ENCODE results near the gene JPT2.

Gene JPT2

DNA sequence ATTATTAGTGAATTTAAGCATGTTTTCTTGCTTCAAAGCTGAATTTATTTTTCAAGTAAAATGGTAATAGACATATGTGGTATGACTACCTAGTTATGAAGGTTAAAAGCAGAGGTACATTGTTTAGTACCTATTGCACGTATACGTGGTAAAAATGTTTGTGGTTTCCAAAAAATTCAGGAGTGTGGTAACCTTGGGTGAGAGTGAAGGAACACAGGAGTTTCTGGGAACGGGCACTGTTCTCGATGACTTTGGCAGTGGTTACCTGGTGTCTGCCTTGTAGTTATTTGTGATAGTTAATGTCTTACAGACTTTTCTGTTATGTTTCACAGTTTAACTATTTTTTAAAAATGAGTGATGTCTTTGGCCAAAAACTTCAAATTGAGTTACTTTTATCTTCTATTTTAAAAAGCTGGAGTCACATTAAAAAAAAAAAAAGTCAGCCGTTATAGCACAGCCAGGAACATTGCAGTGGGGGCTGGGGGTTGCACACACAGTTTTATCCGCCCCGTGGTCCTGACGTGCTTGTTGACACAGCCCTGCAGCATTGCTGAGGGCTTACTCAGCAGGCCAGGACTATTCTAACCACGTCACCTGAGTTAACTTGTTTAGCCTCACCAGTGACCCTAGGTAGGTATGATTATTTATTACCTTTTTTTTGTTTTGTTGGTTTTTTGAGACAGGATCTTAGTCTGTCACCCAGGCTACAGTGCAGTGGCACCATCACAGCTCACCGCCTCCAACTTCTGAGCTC, 10.9 kb downstream of the JPT2 start:
- POLR2A ChIA-PET = interaction anchor here (2.5 kb wide), 1 partner anchor 17 kb away, joined by 16 read pairs; the partner anchor contains the start of gene MAPK8IP3

DNA sequence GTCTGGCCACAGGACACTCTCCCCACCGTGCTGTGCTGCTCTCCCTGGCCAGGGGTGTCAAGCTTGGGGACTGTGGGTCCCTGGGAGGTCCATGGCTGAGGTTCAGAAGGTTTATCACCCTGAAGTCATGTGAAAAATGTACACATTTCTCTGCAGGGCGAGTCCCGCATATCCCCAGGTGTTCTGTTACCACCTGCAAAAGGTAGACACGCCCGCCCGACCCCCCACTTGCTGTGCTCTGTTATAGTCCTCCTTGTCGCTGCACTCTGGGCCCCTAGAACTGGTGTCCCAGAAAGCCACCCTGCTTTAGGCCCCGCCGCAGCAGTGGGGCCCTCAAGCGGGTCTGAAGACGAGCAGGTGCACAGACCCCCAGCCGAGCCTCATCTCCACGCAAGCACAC, 11.8 kb downstream of the JPT2 start:
- POLR2A ChIA-PET = interaction anchor here (2.5 kb wide), 1 partner anchor 16 kb away, joined by 16 read pairs; the partner anchor contains the start of gene MAPK8IP3
- no peak overlapping the region for H3K27ac ChIP-seq (ENCODE audit: extremely low read depth, low read depth, low read length)
- CTCF ChIA-PET = interaction anchor here (0.7 kb wide), 1 partner anchor 649 kb away, joined by 3 read pairs; no protein-coding TSS in a partner anchor
- no peak overlapping the region for H3K4me3 ChIP-seq (ENCODE audit: low read depth, low read length)
- H3K36me3 ChIP-seq (ENCODE audit: control insufficient read depth in 2 of 2, insufficient read depth in 1 of 2, low read length in 2 of 2) = peaks cover 56 to 94% of the 10 kb centered on the region in 2 experiments
- H3K9me3 ChIP-seq (ENCODE audit: control insufficient read depth, insufficient read depth, low read depth, low read length) = no peaks in the 10 kb centered on the region
- no peaks in the 10 kb centered on the region; the same call in 1 of the 2 replicates for H3K4me1 ChIP-seq (ENCODE audit: control insufficient read depth, insufficient read depth, low read length)
- TF ChIP-seq, protein P1, sequence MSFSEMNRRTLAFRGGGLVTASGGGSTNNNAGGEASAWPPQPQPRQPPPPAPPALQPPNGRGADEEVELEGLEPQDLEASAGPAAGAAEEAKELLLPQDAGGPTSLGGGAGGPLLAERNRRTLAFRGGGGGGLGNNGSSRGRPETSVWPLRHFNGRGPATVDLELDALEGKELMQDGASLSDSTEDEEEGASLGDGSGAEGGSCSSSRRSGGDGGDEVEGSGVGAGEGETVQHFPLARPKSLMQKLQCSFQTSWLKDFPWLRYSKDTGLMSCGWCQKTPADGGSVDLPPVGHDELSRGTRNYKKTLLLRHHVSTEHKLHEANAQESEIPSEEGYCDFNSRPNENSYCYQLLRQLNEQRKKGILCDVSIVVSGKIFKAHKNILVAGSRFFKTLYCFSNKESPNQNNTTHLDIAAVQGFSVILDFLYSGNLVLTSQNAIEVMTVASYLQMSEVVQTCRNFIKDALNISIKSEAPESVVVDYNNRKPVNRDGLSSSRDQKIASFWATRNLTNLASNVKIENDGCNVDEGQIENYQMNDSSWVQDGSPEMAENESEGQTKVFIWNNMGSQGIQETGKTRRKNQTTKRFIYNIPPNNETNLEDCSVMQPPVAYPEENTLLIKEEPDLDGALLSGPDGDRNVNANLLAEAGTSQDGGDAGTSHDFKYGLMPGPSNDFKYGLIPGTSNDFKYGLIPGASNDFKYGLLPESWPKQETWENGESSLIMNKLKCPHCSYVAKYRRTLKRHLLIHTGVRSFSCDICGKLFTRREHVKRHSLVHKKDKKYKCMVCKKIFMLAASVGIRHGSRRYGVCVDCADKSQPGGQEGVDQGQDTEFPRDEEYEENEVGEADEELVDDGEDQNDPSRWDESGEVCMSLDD (tag by site-specific recombination; IDR thresholded peaks at IDR 0.05) = no peak
- TF ChIP-seq ZNF354C (tag by site-specific recombination; IDR thresholded peaks at IDR 0.05; ENCODE audit: borderline replicate concordance, low read depth) (no peak), ZNF274 (IDR thresholded peaks at IDR 0.05; ENCODE audit: low read length) (no peak), ZNF274 (tag by site-specific recombination; IDR thresholded peaks at IDR 0.05; ENCODE audit: borderline replicate concordance) (no peak)
- TF ChIP-seq, protein P2, sequence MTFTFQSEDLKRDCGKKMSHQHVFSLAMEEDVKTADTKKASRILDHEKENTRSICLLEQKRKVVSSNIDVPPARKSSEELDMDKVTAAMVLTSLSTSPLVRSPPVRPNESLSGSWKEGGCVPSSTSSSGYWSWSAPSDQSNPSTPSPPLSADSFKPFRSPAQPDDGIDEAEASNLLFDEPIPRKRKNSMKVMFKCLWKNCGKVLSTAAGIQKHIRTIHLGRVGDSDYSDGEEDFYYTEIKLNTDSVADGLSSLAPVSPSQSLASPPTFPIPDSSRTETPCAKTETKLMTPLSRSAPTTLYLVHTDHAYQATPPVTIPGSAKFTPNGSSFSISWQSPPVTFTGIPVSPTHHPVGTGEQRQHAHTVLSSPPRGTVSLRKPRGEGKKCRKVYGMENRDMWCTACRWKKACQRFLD (tag by site-specific recombination; IDR thresholded peaks at IDR 0.05) = no peak
- TF ChIP-seq, protein P3, sequence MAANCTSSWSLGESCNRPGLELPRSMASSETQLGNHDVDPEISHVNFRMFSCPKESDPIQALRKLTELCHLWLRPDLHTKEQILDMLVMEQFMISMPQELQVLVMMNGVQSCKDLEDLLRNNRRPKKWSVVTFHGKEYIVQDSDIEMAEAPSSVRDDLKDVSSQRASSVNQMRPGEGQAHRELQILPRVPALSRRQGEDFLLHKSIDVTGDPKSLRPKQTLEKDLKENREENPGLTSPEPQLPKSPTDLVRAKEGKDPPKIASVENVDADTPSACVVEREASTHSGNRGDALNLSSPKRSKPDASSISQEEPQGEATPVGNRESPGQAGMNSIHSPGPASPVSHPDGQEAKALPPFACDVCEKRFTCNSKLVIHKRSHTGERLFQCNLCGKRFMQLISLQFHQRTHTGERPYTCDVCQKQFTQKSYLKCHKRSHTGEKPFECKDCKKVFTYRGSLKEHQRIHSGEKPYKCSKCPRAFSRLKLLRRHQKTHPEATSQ (tag by site-specific recombination; IDR thresholded peaks at IDR 0.05) = no peak

More for the DNA sequence above, 10.9 kb downstream of the JPT2 start:
- CTCF ChIA-PET = interaction anchor here (0.6 to 1.0 kb wide), 2 partner anchors 12 to 21 kb away, joined by 3 read pairs; no protein-coding TSS in a partner anchor
- no peak overlapping the region for H3K27ac ChIP-seq (ENCODE audit: extremely low read depth, low read depth, low read length)
- no peak overlapping the region for H3K4me3 ChIP-seq (ENCODE audit: low read depth, low read length)
- peaks cover 57 to 94% of the 10 kb centered on the region in 2 experiments for H3K36me3 ChIP-seq (ENCODE audit: control insufficient read depth in 2 of 2, insufficient read depth in 1 of 2, low read length in 2 of 2)
- no peaks in the 10 kb centered on the region for H3K9me3 ChIP-seq (ENCODE audit: control insufficient read depth, insufficient read depth, low read depth, low read length)
- H3K4me1 ChIP-seq (ENCODE audit: control insufficient read depth, insufficient read depth, low read length) = no peaks in the 10 kb centered on the region; the same call in 1 of the 2 replicates
- TF ChIP-seq, protein P4, sequence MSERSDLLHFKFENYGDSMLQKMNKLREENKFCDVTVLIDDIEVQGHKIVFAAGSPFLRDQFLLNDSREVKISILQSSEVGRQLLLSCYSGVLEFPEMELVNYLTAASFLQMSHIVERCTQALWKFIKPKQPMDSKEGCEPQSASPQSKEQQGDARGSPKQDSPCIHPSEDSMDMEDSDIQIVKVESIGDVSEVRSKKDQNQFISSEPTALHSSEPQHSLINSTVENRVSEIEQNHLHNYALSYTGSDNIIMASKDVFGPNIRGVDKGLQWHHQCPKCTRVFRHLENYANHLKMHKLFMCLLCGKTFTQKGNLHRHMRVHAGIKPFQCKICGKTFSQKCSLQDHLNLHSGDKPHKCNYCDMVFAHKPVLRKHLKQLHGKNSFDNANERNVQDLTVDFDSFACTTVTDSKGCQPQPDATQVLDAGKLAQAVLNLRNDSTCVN (tag by site-specific recombination; optimal IDR thresholded peaks at IDR 0.05) = no peak
- 0 out of 2 replicates have a peak, but pooled peaks have one; percentile 14 for TF ChIP-seq SP7 (tag by site-specific recombination; IDR thresholded peaks at IDR 0.05)

DNA sequence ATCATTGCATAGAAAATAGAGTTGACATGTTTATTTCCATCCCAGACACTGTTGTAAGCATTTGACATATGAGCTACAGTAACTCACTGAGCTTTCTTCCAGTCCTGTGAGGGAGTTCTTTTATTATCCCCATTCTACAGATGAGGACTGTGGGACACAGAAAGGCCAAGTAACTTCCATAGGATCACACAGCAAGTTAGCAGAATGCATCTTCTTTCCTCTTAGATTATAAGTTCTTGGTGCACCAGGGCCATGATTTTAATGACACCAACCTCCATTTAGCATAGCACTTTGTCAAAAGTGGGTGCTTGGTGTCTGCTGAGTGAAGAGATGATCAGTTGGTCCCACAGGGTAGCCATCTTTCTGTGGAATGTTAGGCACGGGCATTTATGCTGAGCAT, 12.7 kb downstream of the JPT2 start:
- TF ChIP-seq, protein P5, sequence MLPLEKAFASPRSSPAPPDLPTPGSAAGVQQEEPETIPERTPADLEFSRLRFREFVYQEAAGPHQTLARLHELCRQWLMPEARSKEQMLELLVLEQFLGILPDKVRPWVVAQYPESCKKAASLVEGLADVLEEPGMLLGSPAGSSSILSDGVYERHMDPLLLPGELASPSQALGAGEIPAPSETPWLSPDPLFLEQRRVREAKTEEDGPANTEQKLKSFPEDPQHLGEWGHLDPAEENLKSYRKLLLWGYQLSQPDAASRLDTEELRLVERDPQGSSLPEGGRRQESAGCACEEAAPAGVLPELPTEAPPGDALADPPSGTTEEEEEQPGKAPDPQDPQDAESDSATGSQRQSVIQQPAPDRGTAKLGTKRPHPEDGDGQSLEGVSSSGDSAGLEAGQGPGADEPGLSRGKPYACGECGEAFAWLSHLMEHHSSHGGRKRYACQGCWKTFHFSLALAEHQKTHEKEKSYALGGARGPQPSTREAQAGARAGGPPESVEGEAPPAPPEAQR (tag by site-specific recombination; IDR thresholded peaks at IDR 0.05) = no peak
- peak; percentile 52; the same call in 1 of the 2 replicates for TF ChIP-seq ZNF768 (tag by site-specific recombination; IDR thresholded peaks at IDR 0.05)
- H3K36me3 ChIP-seq (ENCODE audit: control insufficient read depth in 2 of 2, insufficient read depth in 1 of 2, low read length in 2 of 2) = peaks cover 56 to 93% of the 10 kb centered on the region in 2 experiments
- CTCF ChIA-PET = interaction anchor here (0.5 to 1.2 kb wide), 3 partner anchors 10 to 906 kb away, joined by 3 to 4 read pairs (median 4); no protein-coding TSS in a partner anchor

More for the DNA sequence above, 12.7 kb downstream of the JPT2 start:
- no peaks in the 10 kb centered on the region for H3K9me3 ChIP-seq (ENCODE audit: control insufficient read depth, insufficient read depth, low read depth, low read length)
- POLR2A ChIA-PET = interaction anchor here (0.5 to 2.5 kb wide), 2 partner anchors 15 to 81 kb away, joined by 8 to 16 read pairs; partner anchors contain the start of gene MAPK8IP3
- no peak overlapping the region for H3K27ac ChIP-seq (ENCODE audit: extremely low read depth, low read depth, low read length)
- H3K4me1 ChIP-seq (ENCODE audit: control insufficient read depth, insufficient read depth, low read length) = no peaks in the 10 kb centered on the region; the same call in 1 of the 2 replicates
- H3K4me3 ChIP-seq (ENCODE audit: low read depth, low read length) = no peak overlapping the region
